Measurements from ENCODE around the gene CEP152.

DNA sequence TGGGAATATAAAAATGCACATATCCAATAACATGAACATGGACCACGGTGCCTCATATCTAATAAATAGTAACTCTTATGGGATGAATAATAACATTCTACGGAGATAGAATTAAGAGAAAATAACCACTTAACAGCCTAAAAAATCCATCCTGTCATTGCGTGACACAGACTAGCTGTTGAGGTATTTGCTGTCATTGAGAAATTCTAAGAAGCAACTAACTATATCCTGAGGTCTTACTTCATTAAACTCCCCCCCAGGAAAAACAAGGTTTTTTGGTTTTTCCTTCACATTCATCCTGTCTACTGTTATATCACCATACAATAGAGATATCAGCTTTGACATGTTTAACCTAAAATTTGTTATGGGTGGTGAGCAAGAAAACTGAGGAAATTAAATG, 14.3 kb downstream of the CEP152 start:
- TF ChIP-seq, protein P1, sequence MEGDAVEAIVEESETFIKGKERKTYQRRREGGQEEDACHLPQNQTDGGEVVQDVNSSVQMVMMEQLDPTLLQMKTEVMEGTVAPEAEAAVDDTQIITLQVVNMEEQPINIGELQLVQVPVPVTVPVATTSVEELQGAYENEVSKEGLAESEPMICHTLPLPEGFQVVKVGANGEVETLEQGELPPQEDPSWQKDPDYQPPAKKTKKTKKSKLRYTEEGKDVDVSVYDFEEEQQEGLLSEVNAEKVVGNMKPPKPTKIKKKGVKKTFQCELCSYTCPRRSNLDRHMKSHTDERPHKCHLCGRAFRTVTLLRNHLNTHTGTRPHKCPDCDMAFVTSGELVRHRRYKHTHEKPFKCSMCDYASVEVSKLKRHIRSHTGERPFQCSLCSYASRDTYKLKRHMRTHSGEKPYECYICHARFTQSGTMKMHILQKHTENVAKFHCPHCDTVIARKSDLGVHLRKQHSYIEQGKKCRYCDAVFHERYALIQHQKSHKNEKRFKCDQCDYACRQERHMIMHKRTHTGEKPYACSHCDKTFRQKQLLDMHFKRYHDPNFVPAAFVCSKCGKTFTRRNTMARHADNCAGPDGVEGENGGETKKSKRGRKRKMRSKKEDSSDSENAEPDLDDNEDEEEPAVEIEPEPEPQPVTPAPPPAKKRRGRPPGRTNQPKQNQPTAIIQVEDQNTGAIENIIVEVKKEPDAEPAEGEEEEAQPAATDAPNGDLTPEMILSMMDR (IDR thresholded peaks at IDR 0.05): no peak
- TF ChIP-seq POLR2AphosphoS5 (IDR thresholded peaks at IDR 0.05; ENCODE audit: low read depth, low read length) (no peak), SIN3A (IDR thresholded peaks at IDR 0.05; ENCODE audit: borderline replicate concordance, insufficient read depth, low read depth, low read length) (no peak)
- TF ChIP-seq, protein P2, sequence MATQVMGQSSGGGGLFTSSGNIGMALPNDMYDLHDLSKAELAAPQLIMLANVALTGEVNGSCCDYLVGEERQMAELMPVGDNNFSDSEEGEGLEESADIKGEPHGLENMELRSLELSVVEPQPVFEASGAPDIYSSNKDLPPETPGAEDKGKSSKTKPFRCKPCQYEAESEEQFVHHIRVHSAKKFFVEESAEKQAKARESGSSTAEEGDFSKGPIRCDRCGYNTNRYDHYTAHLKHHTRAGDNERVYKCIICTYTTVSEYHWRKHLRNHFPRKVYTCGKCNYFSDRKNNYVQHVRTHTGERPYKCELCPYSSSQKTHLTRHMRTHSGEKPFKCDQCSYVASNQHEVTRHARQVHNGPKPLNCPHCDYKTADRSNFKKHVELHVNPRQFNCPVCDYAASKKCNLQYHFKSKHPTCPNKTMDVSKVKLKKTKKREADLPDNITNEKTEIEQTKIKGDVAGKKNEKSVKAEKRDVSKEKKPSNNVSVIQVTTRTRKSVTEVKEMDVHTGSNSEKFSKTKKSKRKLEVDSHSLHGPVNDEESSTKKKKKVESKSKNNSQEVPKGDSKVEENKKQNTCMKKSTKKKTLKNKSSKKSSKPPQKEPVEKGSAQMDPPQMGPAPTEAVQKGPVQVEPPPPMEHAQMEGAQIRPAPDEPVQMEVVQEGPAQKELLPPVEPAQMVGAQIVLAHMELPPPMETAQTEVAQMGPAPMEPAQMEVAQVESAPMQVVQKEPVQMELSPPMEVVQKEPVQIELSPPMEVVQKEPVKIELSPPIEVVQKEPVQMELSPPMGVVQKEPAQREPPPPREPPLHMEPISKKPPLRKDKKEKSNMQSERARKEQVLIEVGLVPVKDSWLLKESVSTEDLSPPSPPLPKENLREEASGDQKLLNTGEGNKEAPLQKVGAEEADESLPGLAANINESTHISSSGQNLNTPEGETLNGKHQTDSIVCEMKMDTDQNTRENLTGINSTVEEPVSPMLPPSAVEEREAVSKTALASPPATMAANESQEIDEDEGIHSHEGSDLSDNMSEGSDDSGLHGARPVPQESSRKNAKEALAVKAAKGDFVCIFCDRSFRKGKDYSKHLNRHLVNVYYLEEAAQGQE (IDR thresholded peaks at IDR 0.05; ENCODE audit: insufficient read depth in 1 of 2, low read depth in 2 of 2, low read length in 1 of 2): no peak
